Mucosa of stomach (tissue), 1 donor: ENCODE data around the gene RUVBL2.
A peak's percentile ranks its signal among the peaks of the same experiment; 100 is the strongest.
"Not testable (repeated sequence)": the region's sequence is repeated elsewhere in the genome, so short reads cannot be mapped to it uniquely, and the experiment has no call there.

Source experiments
- H3K27me3 ChIP-seq: one replicate; pipeline ENCODE4 v1.7.0; 2013; ENCODE audit warnings: mild to moderate bottlenecking, low read length; ENCODE audit not compliant: control insufficient read depth, insufficient read depth
- H3K36me3 ChIP-seq: one replicate; pipeline ENCODE4 v1.7.0; 2013; ENCODE audit warnings: low read length; ENCODE audit not compliant: control insufficient read depth, insufficient read depth
- H3K4me1 ChIP-seq: one replicate; pipeline ENCODE4 v1.7.0; 2013; ENCODE audit warnings: mild to moderate bottlenecking, low read length; ENCODE audit not compliant: control insufficient read depth, insufficient read depth
- H3K4me3 ChIP-seq: one replicate; pipeline ENCODE4 v1.7.0; 2013; ENCODE audit warnings: low read length
- H3K9ac ChIP-seq: one replicate; pipeline ENCODE4 v1.7.0; 2013; ENCODE audit warnings: mild to moderate bottlenecking, low read length, moderate library complexity
- H3K9me3 ChIP-seq: one replicate; pipeline ENCODE4 v1.7.0; 2013; ENCODE audit warnings: mild to moderate bottlenecking, low read length, moderate library complexity; ENCODE audit not compliant: control insufficient read depth
- donor health status: Pancreatic carcinoma.

RUVBL2 gene

GRCh38 chr19:49056101-49056901 is 62.6 kb downstream of the RUVBL2 start:
- Histone ChIP-seq H3K9ac (peak overlapping the region; percentile 25), H3K9me3 (no peaks in the 10 kb centered on the region), H3K4me3 (peak overlapping the region; percentile 33), H3K36me3 (no peaks in the 10 kb centered on the region), H3K27me3 (peaks cover 39% of the 10 kb centered on the region), H3K4me1 (peaks cover 24% of the 10 kb centered on the region)

- H3K4me1 ChIP-seq = peaks cover 24% of the 10 kb centered on the region
- H3K36me3 ChIP-seq, H3K9ac ChIP-seq, H3K9me3 ChIP-seq, H3K4me3 ChIP-seq: not testable (repeated sequence)
- H3K27me3 ChIP-seq = peaks cover 45% of the 10 kb centered on the region
These were observed 63.4 kb downstream of the RUVBL2 start for GRCh38 chr19:49056902-49057596.

GRCh38 chr19:49057636-49058234 is 64.0 kb downstream of the RUVBL2 start, which contains the start of gene CGB7:
CGB7 (minus strand) TSS chr19:49057749; CDS start chr19:49055375, 2,374 bp downstream.
- Histone ChIP-seq H3K4me3 (no peak within 1 kb of the TSS), H3K9ac (peak within 1 kb of the TSS; percentile 25), H3K36me3 (no peaks in the 10 kb centered on the region), H3K9me3 (no peaks in the 10 kb centered on the region), H3K27me3 (peaks cover 48% of the 10 kb centered on the region), H3K4me1 (peaks cover 24% of the 10 kb centered on the region)

DNA sequence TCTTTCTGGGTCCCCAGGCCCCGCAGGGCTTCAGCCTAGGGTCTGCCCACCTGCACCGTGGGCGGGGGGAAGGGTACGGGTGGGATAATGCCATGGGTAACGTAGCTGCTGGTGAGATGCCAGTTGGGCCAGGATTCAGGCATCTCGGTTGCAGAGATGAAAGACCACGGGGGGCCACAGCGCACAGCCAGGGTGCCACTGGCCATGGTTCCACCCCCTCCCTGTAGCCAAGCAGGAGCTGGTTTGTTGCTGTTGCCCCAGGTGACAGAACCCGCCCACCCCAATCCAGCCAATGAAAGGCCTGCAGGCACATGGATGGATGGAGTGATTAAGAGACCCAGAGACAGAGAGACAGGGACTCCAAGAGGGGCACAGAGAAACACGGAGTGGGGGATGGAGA is 64.9 kb downstream of the RUVBL2 start:
- Histone ChIP-seq H3K36me3 (no peaks in the 10 kb centered on the region), H3K4me1 (peaks cover 24% of the 10 kb centered on the region), H3K27me3 (peaks cover 48% of the 10 kb centered on the region), H3K9ac (no peak overlapping the region), H3K4me3 (no peak overlapping the region), H3K9me3 (no peaks in the 10 kb centered on the region)

DNA sequence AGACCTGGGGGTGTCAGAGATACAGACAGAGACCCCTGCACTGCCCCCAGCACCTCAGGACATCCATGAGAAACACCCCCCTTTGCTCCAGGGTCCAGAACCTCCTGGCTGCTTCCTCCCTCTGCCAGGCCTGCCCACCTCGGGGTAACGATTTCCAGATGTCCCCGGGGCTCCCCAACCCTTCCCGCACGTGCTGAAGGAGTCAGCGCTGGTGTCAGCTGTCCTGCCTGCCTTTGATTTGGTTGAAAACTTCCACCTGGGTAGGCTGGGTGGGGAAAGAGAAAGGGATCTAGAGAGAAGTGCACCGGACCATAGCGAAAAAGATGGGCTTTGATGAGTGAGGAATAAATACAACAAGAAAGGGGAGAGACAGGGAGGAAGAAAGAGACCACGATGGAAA is 65.4 kb downstream of the RUVBL2 start:
- Histone ChIP-seq H3K4me3 (no peak overlapping the region), H3K27me3 (peaks cover 52% of the 10 kb centered on the region), H3K9ac (no peak overlapping the region), H3K4me1 (peaks cover 24% of the 10 kb centered on the region), H3K9me3 (no peaks in the 10 kb centered on the region), H3K36me3 (no peaks in the 10 kb centered on the region)

GRCh38 chr19:49061000-49061399 is 67.3 kb downstream of the RUVBL2 start:
- no peaks in the 10 kb centered on the region for H3K36me3 ChIP-seq
- H3K27me3 ChIP-seq = peaks cover 61% of the 10 kb centered on the region
- no peaks in the 10 kb centered on the region for H3K9me3 ChIP-seq
- H3K4me3 ChIP-seq = no peak overlapping the region
- H3K4me1 ChIP-seq = peaks cover 25% of the 10 kb centered on the region
- no peak overlapping the region for H3K9ac ChIP-seq

DNA sequence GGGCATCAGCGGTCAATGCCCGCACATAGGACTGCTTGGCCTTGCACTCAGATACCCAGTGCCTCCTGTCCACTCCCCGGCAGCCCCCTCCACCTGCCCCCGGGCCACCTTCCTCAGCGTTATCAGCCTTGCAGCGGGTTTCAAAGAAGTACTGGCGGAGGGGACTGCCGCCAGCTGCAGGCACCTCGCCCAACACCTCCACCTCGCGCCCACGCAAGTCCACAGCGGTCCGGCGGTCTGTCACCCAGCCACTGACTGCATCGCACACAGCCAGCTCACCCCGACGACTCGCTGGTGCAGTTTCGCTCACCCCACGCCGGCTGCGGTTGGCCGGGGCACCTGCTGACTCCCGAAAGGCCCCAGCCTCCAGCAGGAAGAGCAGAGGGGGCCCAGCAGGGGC is 67.8 kb downstream of the RUVBL2 start:
- Histone ChIP-seq H3K27me3 (peaks cover 61% of the 10 kb centered on the region), H3K4me1 (peaks cover 21% of the 10 kb centered on the region), H3K36me3 (no peaks in the 10 kb centered on the region), H3K9me3 (no peaks in the 10 kb centered on the region), H3K9ac (no peak overlapping the region), H3K4me3 (no peak overlapping the region)

DNA sequence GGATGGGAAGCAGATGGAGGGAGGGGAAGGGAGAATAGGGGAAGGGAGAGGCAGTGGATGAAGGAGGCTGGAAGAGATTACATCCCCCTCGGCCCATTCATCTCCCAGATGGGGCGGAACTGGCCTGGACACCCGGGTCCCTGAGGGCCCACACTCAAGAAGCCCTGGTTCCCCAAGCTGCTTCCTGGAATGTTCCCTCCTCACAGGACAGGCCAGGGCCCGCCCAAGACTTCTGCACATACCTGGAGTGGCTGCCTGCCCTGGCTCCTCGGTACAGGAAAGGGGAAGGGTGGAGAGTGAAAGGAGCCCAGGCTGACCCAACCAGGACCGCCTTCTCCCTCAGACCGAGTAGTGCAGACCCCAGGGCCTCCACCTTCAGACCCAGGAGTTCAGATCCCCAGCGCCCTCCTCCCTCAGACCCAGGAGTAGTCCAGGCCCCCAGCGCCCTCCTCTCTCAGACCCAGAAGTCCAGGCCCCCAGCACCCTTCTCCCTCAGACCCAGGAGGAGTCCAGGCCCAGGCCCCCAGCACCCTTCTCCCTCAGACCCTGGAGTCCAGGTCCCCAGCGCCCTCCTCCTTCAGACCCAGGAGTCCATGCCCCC is 70.4 kb downstream of the RUVBL2 start:
- Histone ChIP-seq H3K9ac (no peak overlapping the region), H3K4me1 (peaks cover 6% of the 10 kb centered on the region), H3K4me3 (no peak overlapping the region), H3K27me3 (peaks cover 54% of the 10 kb centered on the region), H3K36me3 (no peaks in the 10 kb centered on the region), H3K9me3 (no peaks in the 10 kb centered on the region)

DNA sequence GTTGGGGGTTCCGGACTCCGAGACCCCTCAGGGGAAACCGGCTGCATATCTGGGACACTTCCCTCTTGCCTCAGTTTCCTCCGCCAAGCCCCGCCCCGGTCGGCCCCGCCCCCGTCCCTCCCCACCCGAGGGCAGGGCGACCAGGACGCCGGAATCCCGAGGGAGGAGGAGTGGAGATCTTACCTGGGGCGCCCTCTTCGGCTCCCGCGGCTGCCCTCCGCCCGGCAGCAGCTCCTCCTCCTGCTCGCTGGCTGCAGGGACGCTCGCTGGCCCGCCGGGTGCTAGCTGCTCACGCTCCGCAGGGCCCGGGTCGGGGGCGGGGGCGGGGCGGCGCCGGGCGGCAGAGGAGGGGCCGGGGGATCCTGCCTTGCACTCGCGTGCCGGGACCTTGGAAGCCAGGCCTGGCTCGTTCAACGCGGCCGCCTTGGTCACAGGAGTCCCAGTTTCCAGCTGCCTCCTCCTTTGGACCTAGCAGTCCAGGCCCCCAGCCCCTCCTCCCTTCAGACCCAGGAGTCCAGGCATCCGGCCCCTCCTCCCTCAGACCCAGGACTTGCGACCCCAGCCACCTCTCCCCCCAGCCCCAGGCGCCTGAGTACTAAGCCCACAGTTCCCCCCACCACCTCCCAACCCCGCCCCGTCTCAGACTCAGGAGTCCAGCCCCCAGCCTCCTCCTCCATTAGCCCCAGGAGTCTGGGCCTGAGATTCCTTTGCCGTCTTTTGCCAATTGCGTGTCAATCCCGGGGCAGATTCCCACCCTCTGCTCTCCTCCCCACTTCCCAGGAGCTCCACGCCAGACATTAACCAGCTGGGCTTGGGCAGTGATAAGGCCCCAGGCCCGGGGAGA is 71.3 kb downstream of the RUVBL2 start, which contains the start of gene NTF4:
Gene NTF4, minus strand, starts transcription at position 51 of the 844 bp plus-strand sequence. CDS start 2,821 bp downstream, outside the sequence.
- H3K27me3 ChIP-seq = peaks cover 55% of the 10 kb centered on the region
- peaks cover 6% of the 10 kb centered on the region for H3K4me1 ChIP-seq
- no peaks in the 10 kb centered on the region for H3K9me3 ChIP-seq
- H3K36me3 ChIP-seq = no peaks in the 10 kb centered on the region
- H3K4me3 ChIP-seq = no peak within 1 kb of the TSS
- H3K9ac ChIP-seq = no peak within 1 kb of the TSS
